Testis (tissue), 2 donors: Measurements from ENCODE around the gene MYH10.

ENCODE experiments used
- CTCF ChIP-seq, 3 experiments: fragments of 450-650 bp in 2 of 3; fragments of 200-600 bp in 1 of 3; sonication (generic) in 1 of 3; IDR thresholded peaks; one replicate each; pipeline ENCODE4 v1.5.1; 2016 to 2019; ENCODE audit warnings: antibody characterized with exemption in 3 of 3, mild to moderate bottlenecking in 2 of 3, moderate library complexity in 1 of 3
- POLR2A ChIP-seq: fragments of 450-650 bp; IDR thresholded peaks from one replicate; pipeline ENCODE4 v1.6.1; 2017; ENCODE audit warnings: antibody characterized with exemption, mild to moderate bottlenecking, moderate library complexity

DNA sequence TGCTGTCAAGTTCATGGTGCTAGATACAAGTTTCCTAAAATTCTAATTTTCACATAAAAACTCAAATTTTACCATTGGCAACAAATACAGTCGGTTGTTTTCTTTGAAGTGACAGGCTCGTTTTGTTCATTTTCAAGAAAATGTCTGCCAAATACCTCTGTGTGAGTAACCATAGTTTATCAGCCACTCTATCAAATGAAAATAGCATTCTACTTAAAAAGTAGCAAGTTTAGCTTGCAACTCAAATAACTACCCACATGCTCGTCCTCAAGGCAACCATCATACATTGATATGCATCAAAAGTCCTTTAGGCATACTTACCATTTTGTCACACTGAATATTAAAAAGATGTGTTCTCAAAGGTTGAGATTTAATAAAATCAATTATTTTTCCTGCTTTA lies 11.7 kb downstream of the MYH10 start:
- TF ChIP-seq CTCF (IDR thresholded peaks at IDR 0.05): no peak
- TF ChIP-seq POLR2A: no peak
